HG02970 (cell line): ENCODE results near the gene ACKR4.
"Not testable (repeated sequence)": the region's sequence is repeated elsewhere in the genome, so short reads cannot be mapped to it uniquely, and the experiment has no call there.

ENCODE experiments used
- ATAC-seq: cut with Tn5 transposase; IDR thresholded peaks from one replicate; pipeline ENCODE4 v1.9.1; 2021; ENCODE audit warnings: mild to moderate bottlenecking, moderate library complexity, moderate number of reproducible peaks; ENCODE audit not compliant: unreplicated experiment, low FRiP score

The ACKR4 gene

GRCh38 chr3:132635052-132635451 is 38.0 kb downstream of the ACKR4 start:
- ATAC-seq, result no peak

DNA sequence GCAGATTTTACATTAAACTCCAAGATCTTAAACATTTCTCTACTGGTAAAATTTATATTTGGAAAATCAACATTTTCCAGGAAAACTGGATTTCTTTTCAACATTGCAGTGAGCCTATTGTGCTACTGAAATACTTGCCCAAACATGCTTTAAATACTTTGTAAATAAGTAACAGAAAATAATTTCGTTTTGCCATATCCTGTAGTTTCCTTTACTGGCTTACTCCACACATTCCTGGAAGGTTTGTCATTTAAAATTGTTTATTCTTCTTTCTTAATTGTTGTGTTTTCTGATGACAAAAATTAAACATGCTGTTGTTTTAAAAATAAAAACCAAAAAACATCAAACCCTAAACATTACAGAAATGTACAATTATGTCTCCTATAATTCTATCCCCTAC is 40.5 kb downstream of the ACKR4 start:
- no peak for ATAC-seq

DNA sequence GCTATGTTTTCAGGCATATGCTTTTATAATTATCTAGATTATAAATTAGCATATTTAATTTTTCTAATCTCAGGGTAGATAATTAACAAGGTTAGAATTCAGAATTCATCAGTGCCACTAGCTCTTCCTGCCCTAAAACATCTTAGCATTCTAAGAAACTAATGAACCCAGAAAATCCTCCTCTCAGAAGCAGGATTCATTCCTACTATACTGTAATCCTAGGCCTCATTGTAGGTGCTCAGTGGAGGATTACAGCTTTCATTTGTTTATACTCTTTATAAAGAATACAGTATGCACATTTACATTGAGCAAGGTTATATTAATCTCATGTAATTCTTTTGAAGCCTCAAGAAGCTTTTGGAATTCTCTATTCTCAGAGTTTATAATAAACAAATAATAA is 41.6 kb downstream of the ACKR4 start:
- ATAC-seq, result no peak

DNA sequence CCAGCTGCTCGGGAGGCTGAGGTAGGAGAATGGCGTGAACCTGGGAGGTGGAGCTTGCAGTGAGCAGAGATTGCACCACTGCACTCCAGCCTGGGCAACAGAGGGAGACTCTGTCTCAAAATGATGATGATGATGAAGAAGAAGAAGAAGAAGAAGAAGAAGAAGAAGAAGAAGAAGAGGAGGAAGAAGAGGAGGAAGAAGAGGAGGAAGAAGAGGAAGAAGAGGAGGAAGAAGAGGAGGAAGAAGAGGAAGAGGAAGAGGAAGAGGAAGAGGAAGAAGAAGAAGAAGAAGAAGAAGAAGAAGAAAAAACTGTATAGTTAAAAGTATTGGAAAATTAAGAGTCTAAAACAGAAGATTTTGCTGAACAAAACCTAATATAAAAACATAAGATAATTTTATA is 44.4 kb downstream of the ACKR4 start:
- ATAC-seq, result not testable (repeated sequence)

DNA sequence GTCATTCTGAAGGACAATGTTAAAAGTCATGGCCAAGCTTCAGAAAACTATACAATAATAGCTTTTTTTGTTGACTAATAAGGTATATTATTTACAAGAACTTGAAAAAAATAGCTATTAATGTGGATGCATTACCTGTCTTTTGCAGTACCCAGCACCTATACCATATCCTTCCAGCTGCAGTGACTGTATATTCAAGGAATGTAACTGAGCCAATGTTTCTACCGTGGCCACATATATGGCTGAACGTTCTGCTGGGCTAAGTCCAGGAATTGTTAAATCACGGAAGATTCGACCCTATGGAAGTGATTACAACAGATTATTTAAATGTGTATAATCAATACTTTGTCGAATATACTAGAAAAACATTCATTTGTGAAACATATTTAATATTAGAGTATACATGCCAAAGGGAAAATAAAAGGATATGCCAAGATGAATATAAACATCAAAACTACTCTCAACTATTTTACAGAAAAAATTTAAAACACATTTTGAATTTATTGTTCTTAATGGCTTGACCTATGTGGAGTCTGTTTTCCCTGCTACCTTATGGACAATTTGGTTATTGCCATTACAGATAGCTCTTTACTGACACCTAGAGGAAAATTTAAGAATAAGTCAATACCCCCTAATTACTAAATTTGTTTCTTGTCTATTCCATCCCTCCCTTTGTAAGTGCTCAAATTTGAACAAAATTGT is 44.9 kb downstream of the ACKR4 start:
- no peak for ATAC-seq

GRCh38 chr3:132642539-132642847 is 45.4 kb downstream of the ACKR4 start:
- ATAC-seq, result no peak

- no peak for ATAC-seq
Observed at GRCh38 chr3:132643366-132643765, 46.3 kb downstream of the ACKR4 start.

DNA sequence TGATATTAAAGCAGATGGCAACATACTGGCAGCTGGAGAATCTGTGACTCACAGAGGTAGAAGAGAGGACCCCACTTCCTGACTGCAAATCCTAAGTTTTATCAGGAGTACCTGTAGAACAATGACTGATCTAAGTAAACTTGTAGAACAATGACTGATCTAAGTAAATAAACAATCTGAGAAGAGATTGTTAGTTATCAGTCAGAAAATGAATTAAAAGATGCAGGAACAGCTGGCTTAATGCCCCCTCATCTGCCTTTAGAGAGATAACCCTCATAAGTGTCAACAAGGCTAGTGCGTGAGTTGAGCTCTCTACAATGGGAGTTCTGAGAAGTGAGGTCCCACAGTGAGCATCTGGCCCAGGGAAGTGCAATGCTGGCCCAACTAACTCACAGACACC is 48.0 kb downstream of the ACKR4 start:
- ATAC-seq, result no peak

- no peak for ATAC-seq
Observed at GRCh38 chr3:132650153-132650552, 53.1 kb downstream of the ACKR4 start.
